SJSA1 (cell line): ENCODE results near the gene RPL3. TPM values are rescaled to one million over a fixed set of nuclear protein-coding genes. Genes with fewer than 3 reads are reported as not detected.
A peak's percentile ranks its signal among the peaks of the same experiment; 100 is the strongest.

Experiments
- DNase-seq, 2 experiments: peaks; one replicate each; pipeline ENCODE4 v3.0.0-alpha.2; 2015 to 2020; ENCODE audit warnings: low spot score in 2 of 2, low read depth in 1 of 2
- H3K27ac ChIP-seq: fragments of 250-450 bp; sonication (Bioruptor Pico); 2 replicates; pipeline ENCODE4 v1.5.1; 2020; ENCODE audit warnings: mild to moderate bottlenecking, moderate library complexity
- H3K27me3 ChIP-seq: fragments of 250-450 bp; sonication (Bioruptor Pico); replicated peaks from 2 replicates; pipeline ENCODE4 v1.5.1; 2020; ENCODE audit warnings: mild to moderate bottlenecking, moderate library complexity
- H3K36me3 ChIP-seq: fragments of 250-450 bp; sonication (Bioruptor Pico); 2 replicates; pipeline ENCODE4 v1.5.1; 2020; ENCODE audit warnings: mild to moderate bottlenecking
- H3K4me1 ChIP-seq: fragments of 250-450 bp; sonication (Bioruptor Pico); replicated peaks from 2 replicates; pipeline ENCODE4 v1.6.1; 2021; ENCODE audit warnings: mild to moderate bottlenecking
- H3K4me3 ChIP-seq: fragments of 250-450 bp; sonication (Bioruptor Pico); 2 replicates; pipeline ENCODE4 v1.5.1; 2020; ENCODE audit warnings: mild to moderate bottlenecking
- H3K9me3 ChIP-seq: fragments of 250-450 bp; sonication (Bioruptor Pico); replicated peaks from 2 replicates; pipeline ENCODE4 v1.5.1; 2020; ENCODE audit warnings: mild to moderate bottlenecking
- total RNA-seq: library from RNA; depleted of rRNA; stranded (reverse); fragments of >200 nt; shearing (Covaris generic); gene quantifications from 2 replicates; pipeline ENCODE4 v1.2.3, GENCODE V29; 2014

Gene RPL3
- total RNA-seq, 1 experiment from 2014 or later = 1,435 TPM

GRCh38 chr22:39294571-39295468 lies 24.6 kb downstream of the RPL3 start:
- no peaks in the 10 kb centered on the region for H3K36me3 ChIP-seq
- DNase-seq = no peak
- no peaks in the 10 kb centered on the region for H3K27me3 ChIP-seq
- peaks cover 74% of the 10 kb centered on the region for H3K4me1 ChIP-seq
- H3K9me3 ChIP-seq = no peaks in the 10 kb centered on the region
- no peak overlapping the region for H3K27ac ChIP-seq
- H3K4me3 ChIP-seq = no peak overlapping the region

- H3K9me3 ChIP-seq = no peaks in the 10 kb centered on the region
- DNase-seq = no peak
- H3K27me3 ChIP-seq = no peaks in the 10 kb centered on the region
- peaks cover 64% of the 10 kb centered on the region for H3K4me1 ChIP-seq
- H3K27ac ChIP-seq = no peak overlapping the region
- no peaks in the 10 kb centered on the region for H3K36me3 ChIP-seq
- H3K4me3 ChIP-seq = no peak overlapping the region
Observed at GRCh38 chr22:39293766-39294368, 25.6 kb downstream of the RPL3 start.

GRCh38 chr22:39292561-39293074 lies 26.8 kb downstream of the RPL3 start:
- peak overlapping the region; percentile 85 for H3K27ac ChIP-seq
- H3K27me3 ChIP-seq = no peaks in the 10 kb centered on the region
- DNase-seq = peak; percentile 97 to 99
- H3K9me3 ChIP-seq = no peaks in the 10 kb centered on the region
- no peaks in the 10 kb centered on the region for H3K36me3 ChIP-seq
- no peak overlapping the region for H3K4me3 ChIP-seq
- H3K4me1 ChIP-seq = peaks cover 56% of the 10 kb centered on the region

- peak overlapping the region; percentile 85 for H3K27ac ChIP-seq
Observed at GRCh38 chr22:39292031-39292462, 27.4 kb downstream of the RPL3 start.

GRCh38 chr22:39291523-39291922 lies 27.9 kb downstream of the RPL3 start:
- peaks cover 52% of the 10 kb centered on the region for H3K4me1 ChIP-seq
- no peak overlapping the region for H3K4me3 ChIP-seq
- peak overlapping the region; percentile 85 for H3K27ac ChIP-seq
- H3K9me3 ChIP-seq = no peaks in the 10 kb centered on the region
- no peaks in the 10 kb centered on the region for H3K36me3 ChIP-seq
- no peak for DNase-seq
- no peaks in the 10 kb centered on the region for H3K27me3 ChIP-seq

More at GRCh38 chr22:39292031-39292462, 27.4 kb downstream of the RPL3 start:
- Histone ChIP-seq H3K4me3 (no peak overlapping the region), H3K9me3 (no peaks in the 10 kb centered on the region), H3K27me3 (no peaks in the 10 kb centered on the region), H3K36me3 (no peaks in the 10 kb centered on the region), H3K4me1 (peaks cover 52% of the 10 kb centered on the region)
- DNase-seq = peak in 1 of 2 experiments; percentile 92

GRCh38 chr22:39290724-39291161 lies 28.7 kb downstream of the RPL3 start:
- Histone ChIP-seq H3K36me3 (no peaks in the 10 kb centered on the region), H3K27ac (peak overlapping the region; percentile 85), H3K4me1 (peaks cover 49% of the 10 kb centered on the region), H3K4me3 (no peak overlapping the region), H3K27me3 (no peaks in the 10 kb centered on the region), H3K9me3 (no peaks in the 10 kb centered on the region)
- DNase-seq = peak; percentile 84 to 91

- H3K36me3 ChIP-seq = no peaks in the 10 kb centered on the region
Observed at GRCh38 chr22:39289975-39290720, 29.3 kb downstream of the RPL3 start.

GRCh38 chr22:39289533-39289932 lies 29.9 kb downstream of the RPL3 start:
- Histone ChIP-seq H3K27ac (no peak overlapping the region), H3K27me3 (no peaks in the 10 kb centered on the region), H3K4me1 (peaks cover 42% of the 10 kb centered on the region), H3K4me3 (no peak overlapping the region), H3K9me3 (no peaks in the 10 kb centered on the region), H3K36me3 (no peaks in the 10 kb centered on the region)
- no peak for DNase-seq

More at GRCh38 chr22:39289975-39290720, 29.3 kb downstream of the RPL3 start:
- Histone ChIP-seq H3K27ac (peak overlapping the region; percentile 85), H3K4me3 (no peak overlapping the region), H3K27me3 (no peaks in the 10 kb centered on the region), H3K4me1 (peaks cover 47% of the 10 kb centered on the region), H3K9me3 (no peaks in the 10 kb centered on the region)
- DNase-seq = no peak

GRCh38 chr22:39288135-39288898 lies 31.1 kb downstream of the RPL3 start:
- no peaks in the 10 kb centered on the region for H3K27me3 ChIP-seq
- no peak for DNase-seq
- no peak overlapping the region for H3K27ac ChIP-seq
- H3K4me3 ChIP-seq = no peak overlapping the region
- H3K36me3 ChIP-seq = no peaks in the 10 kb centered on the region
- H3K4me1 ChIP-seq = peaks cover 52% of the 10 kb centered on the region
- no peaks in the 10 kb centered on the region for H3K9me3 ChIP-seq

GRCh38 chr22:39287076-39287725 lies 32.2 kb downstream of the RPL3 start:
- H3K4me3 ChIP-seq = no peak overlapping the region
- peaks cover 53% of the 10 kb centered on the region for H3K4me1 ChIP-seq
- no peaks in the 10 kb centered on the region for H3K9me3 ChIP-seq
- no peaks in the 10 kb centered on the region for H3K27me3 ChIP-seq
- no peak for DNase-seq
- no peak overlapping the region for H3K27ac ChIP-seq
- no peaks in the 10 kb centered on the region for H3K36me3 ChIP-seq

- DNase-seq = no peak
- Histone ChIP-seq H3K9me3 (no peaks in the 10 kb centered on the region), H3K27ac (no peak overlapping the region), H3K4me1 (peaks cover 41% of the 10 kb centered on the region), H3K27me3 (no peaks in the 10 kb centered on the region), H3K4me3 (no peak overlapping the region), H3K36me3 (no peaks in the 10 kb centered on the region)
Observed at GRCh38 chr22:39284983-39285382, 34.4 kb downstream of the RPL3 start.

GRCh38 chr22:39284142-39284980 lies 35.1 kb downstream of the RPL3 start:
- Histone ChIP-seq H3K27me3 (no peaks in the 10 kb centered on the region), H3K27ac (peak overlapping the region; percentile 70; the same call in 1 of the 2 replicates), H3K4me3 (no peak overlapping the region), H3K4me1 (peaks cover 44% of the 10 kb centered on the region), H3K9me3 (no peaks in the 10 kb centered on the region), H3K36me3 (no peaks in the 10 kb centered on the region)
- no peak for DNase-seq
